PC-3 (cell line): ENCODE measurements around the gene SH2D1A. TPM values are rescaled to one million over a fixed set of nuclear protein-coding genes. Genes with fewer than 3 reads are reported as not detected.

Source experiments
- ATAC-seq: fragments of 200-7000 bp; cut with Tn5 transposase; 2 replicates; pipeline ENCODE4 v1.9.1; 2020; ENCODE audit warnings: mild to moderate bottlenecking, moderate library complexity
- BruUV-seq: library from RNA; stranded (reverse); fragments of 400-500 nt; replicated peaks from 2 replicates; lab custom pipeline; 2021; lab: Mats Ljungman, UMichigan
- CTCF ChIA-PET: fragments of 300-600 bp; sonication (Branson Sonifier 250); formaldehyde crosslinking; loops from one replicate; lab custom pipeline; 2022; ENCODE audit warnings: antibody characterized with exemption; lab: Charles Lee
- POLR2A ChIA-PET: fragments of 300-600 bp; sonication (Branson Sonifier 250); formaldehyde crosslinking; loops from one replicate; lab custom pipeline; 2022; ENCODE audit warnings: antibody characterized with exemption; ENCODE audit not compliant: unreplicated experiment; lab: Charles Lee
- DNase-seq: peaks from one replicate; pipeline ENCODE4 v3.0.0-alpha.2; 2015
- H2AFZ ChIP-seq: fragments of 300-600 bp; sonication (generic); 2 replicates; pipeline ENCODE4 v1.6.0; 2016; ENCODE audit warnings: antibody characterized with exemption, low read length
- H3F3A ChIP-seq: fragments of 300-600 bp; sonication (generic); one replicate; pipeline ENCODE4 v1.6.0; 2017; ENCODE audit warnings: antibody characterized with exemption, low read length, control low read depth, mild to moderate bottlenecking; ENCODE audit not compliant: unreplicated experiment
- H3K27ac ChIP-seq: fragments of 300-600 bp; sonication (generic); 2 replicates; pipeline ENCODE4 v1.5.1; 2016; ENCODE audit warnings: mild to moderate bottlenecking, low read length
- H3K27me3 ChIP-seq: fragments of 300-600 bp; sonication (generic); 2 replicates; pipeline ENCODE4 v1.6.1; 2016; ENCODE audit warnings: low read length, mixed read lengths
- H3K36me3 ChIP-seq: fragments of 300-600 bp; sonication (generic); 2 replicates; pipeline ENCODE4 v1.6.1; 2016; ENCODE audit warnings: low read depth, mixed run types, low read length, mixed read lengths
- H3K4me1 ChIP-seq: fragments of 300-600 bp; sonication (generic); 2 replicates; pipeline ENCODE4 v1.5.1; 2016; ENCODE audit warnings: low read length; ENCODE audit not compliant: insufficient read depth
- H3K4me2 ChIP-seq: fragments of 300-600 bp; sonication (generic); 2 replicates; pipeline ENCODE4 v1.6.0; 2016; ENCODE audit warnings: low read length
- H3K4me3 ChIP-seq: fragments of 300-600 bp; sonication (generic); 2 replicates; pipeline ENCODE4 v1.5.1; 2016; ENCODE audit warnings: mild to moderate bottlenecking, low read length, mixed read lengths
- H3K79me2 ChIP-seq: fragments of 300-600 bp; sonication (generic); 2 replicates; pipeline ENCODE4 v1.6.1; 2017; ENCODE audit warnings: low read length, mixed read lengths
- H3K9ac ChIP-seq: fragments of 300-600 bp; sonication (generic); 2 replicates; pipeline ENCODE4 v1.6.0; 2016; ENCODE audit warnings: mild to moderate bottlenecking, low read length
- H3K9me2 ChIP-seq: fragments of 300-600 bp; sonication (generic); replicated peaks from 2 replicates; pipeline ENCODE4 v1.6.1; 2016; ENCODE audit warnings: mixed run types, low read length, mixed read lengths
- H3K9me3 ChIP-seq: fragments of 300-600 bp; sonication (generic); 2 replicates; pipeline ENCODE4 v1.6.1; 2016; ENCODE audit warnings: low read length, mixed read lengths
- H4K20me1 ChIP-seq: fragments of 300-600 bp; sonication (generic); 2 replicates; pipeline ENCODE4 v1.6.1; 2016; ENCODE audit warnings: low read length, mixed read lengths
- CTCF ChIP-seq: fragments of 300-600 bp; sonication (generic); conservative IDR thresholded peaks from 2 replicates; pipeline ENCODE4 v1.5.1; 2017; ENCODE audit warnings: antibody characterized with exemption, low read depth, mild to moderate bottlenecking, low read length
- EZH2 ChIP-seq: fragments of 300-600 bp; sonication (generic); IDR thresholded peaks from one replicate; pipeline ENCODE4 v1.6.1; 2017; ENCODE audit warnings: antibody characterized with exemption, mild to moderate bottlenecking, low read length; ENCODE audit not compliant: unreplicated experiment
- EZH2phosphoT487 ChIP-seq: fragments of 300-600 bp; sonication (generic); IDR thresholded peaks from 2 replicates; pipeline ENCODE4 v1.6.1; 2018; ENCODE audit warnings: mild to moderate bottlenecking, antibody characterized with exemption, low read length, borderline replicate concordance
- intact Hi-C: fragments of 100-400 bp; cut with micrococcal nuclease; formaldehyde crosslinking; loops from 2 replicates; pipeline ENCODE4 v1.9.0; 2023
- total RNA-seq: library from RNA; depleted of rRNA; stranded (reverse); fragments of >200 nt; gene quantifications from 2 replicates; pipeline ENCODE4 v1.2.3, GENCODE V29; 2014

SH2D1A gene
- total RNA-seq, 1 experiment from 2014 or later = not detected

- ChIA-PET CTCF (no interaction called here), POLR2A (no interaction called here)
- Histone ChIP-seq H3K9ac (no peak overlapping the region), H4K20me1 (no peaks in the 10 kb centered on the region), H3K27ac (no peak overlapping the region), H2AFZ (no peak overlapping the region), H3K79me2 (no peaks in the 10 kb centered on the region), H3K27me3 (no peaks in the 10 kb centered on the region), H3K36me3 (no peaks in the 10 kb centered on the region), H3K9me2 (no peaks in the 10 kb centered on the region), H3K9me3 (no peaks in the 10 kb centered on the region), H3K4me3 (no peak overlapping the region), H3K4me1 (no peaks in the 10 kb centered on the region), H3F3A (no peaks in the 10 kb centered on the region), H3K4me2 (no peak overlapping the region)
- no TSS peak for BruUV-seq
- intact Hi-C loops = no loop called here
- no peak for TF ChIP-seq CTCF
- no peak for TF ChIP-seq EZH2
- TF ChIP-seq EZH2phosphoT487 = no peak
- ATAC-seq = peak; percentile 60
- DNase-seq = no peak
These were observed 39.0 kb upstream of the SH2D1A start for GRCh38 chrX:124307253-124307907.

- ChIA-PET POLR2A (no interaction called here), CTCF (no interaction called here)
- H3K9me3 ChIP-seq = no peaks in the 10 kb centered on the region
- H4K20me1 ChIP-seq = no peaks in the 10 kb centered on the region
- H3K79me2 ChIP-seq = no peaks in the 10 kb centered on the region
- H2AFZ ChIP-seq = no peak overlapping the region
- TF ChIP-seq CTCF = no peak
- TF ChIP-seq EZH2phosphoT487 = no peak
- TF ChIP-seq EZH2 = no peak
- no peak overlapping the region for H3K9ac ChIP-seq
- intact Hi-C loops = no loop called here
- H3K36me3 ChIP-seq = no peaks in the 10 kb centered on the region
- peaks cover 12% of the 10 kb centered on the region for H3K4me1 ChIP-seq
- H3K27ac ChIP-seq = no peak overlapping the region
- ATAC-seq (no peak), DNase-seq (no peak)
- H3K4me2 ChIP-seq = no peak overlapping the region
- BruUV-seq = no TSS peak
- no peaks in the 10 kb centered on the region for H3F3A ChIP-seq
- H3K9me2 ChIP-seq = no peaks in the 10 kb centered on the region
- no peaks in the 10 kb centered on the region for H3K27me3 ChIP-seq
- no peak overlapping the region for H3K4me3 ChIP-seq
These were observed 20.6 kb upstream of the SH2D1A start for GRCh38 chrX:124325732-124326131.

- Histone ChIP-seq H3K4me2 (no peak overlapping the region), H3K27ac (peak overlapping the region; percentile 59), H3K9ac (no peak overlapping the region), H3K79me2 (no peaks in the 10 kb centered on the region), H3K9me2 (no peaks in the 10 kb centered on the region), H2AFZ (peak overlapping the region; percentile 24; the same call in 1 of the 2 replicates), H3K27me3 (no peaks in the 10 kb centered on the region), H4K20me1 (no peaks in the 10 kb centered on the region), H3F3A (no peaks in the 10 kb centered on the region), H3K4me3 (no peak overlapping the region), H3K36me3 (no peaks in the 10 kb centered on the region), H3K9me3 (no peaks in the 10 kb centered on the region), H3K4me1 (peaks cover 12% of the 10 kb centered on the region)
- no peak for TF ChIP-seq EZH2phosphoT487
- no peak for TF ChIP-seq CTCF
- TF ChIP-seq EZH2 = no peak
- BruUV-seq = no TSS peak
- ATAC-seq = peak; percentile 89
- CTCF ChIA-PET = interaction anchor here (0.5 to 0.8 kb wide), 2 partner anchors 41 to 119 kb away, joined by 3 read pairs; no protein-coding TSS in a partner anchor
- intact Hi-C loops = no loop called here
- DNase-seq = peak; percentile 80
- POLR2A ChIA-PET = no interaction called here
These were observed 17.6 kb upstream of the SH2D1A start for GRCh38 chrX:124328765-124329164.
